Measurements from ENCODE around the gene ANKZF1. TPM values are rescaled to one million over a fixed set of nuclear protein-coding genes. Genes with fewer than 3 reads are reported as not detected.

The ANKZF1 gene
- total and polyA plus RNA-seq, 2 of the 4 experiments (the other 2 are of a cell fraction): 18.6 to 33.8 TPM

DNA sequence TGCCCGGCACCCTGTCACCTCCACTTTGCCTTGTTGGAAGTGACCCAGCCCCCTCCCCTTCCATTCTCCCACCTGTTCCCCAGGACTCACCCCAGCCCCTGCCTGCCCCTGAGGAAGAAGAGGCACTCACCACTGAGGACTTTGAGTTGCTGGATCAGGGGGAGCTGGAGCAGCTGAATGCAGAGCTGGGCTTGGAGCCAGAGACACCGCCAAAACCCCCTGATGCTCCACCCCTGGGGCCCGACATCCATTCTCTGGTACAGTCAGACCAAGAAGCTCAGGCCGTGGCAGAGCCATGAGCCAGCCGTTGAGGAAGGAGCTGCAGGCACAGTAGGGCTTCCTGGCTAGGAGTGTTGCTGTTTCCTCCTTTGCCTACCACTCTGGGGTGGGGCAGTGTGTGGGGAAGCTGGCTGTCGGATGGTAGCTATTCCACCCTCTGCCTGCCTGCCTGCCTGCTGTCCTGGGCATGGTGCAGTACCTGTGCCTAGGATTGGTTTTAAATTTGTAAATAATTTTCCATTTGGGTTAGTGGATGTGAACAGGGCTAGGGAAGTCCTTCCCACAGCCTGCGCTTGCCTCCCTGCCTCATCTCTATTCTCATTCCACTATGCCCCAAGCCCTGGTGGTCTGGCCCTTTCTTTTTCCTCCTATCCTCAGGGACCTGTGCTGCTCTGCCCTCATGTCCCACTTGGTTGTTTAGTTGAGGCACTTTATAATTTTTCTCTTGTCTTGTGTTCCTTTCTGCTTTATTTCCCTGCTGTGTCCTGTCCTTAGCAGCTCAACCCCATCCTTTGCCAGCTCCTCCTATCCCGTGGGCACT lies 47.1 kb upstream of the ANKZF1 start:
- ATAC-seq (ENCODE audit: low read depth): no peak
- Histone ChIP-seq H4K91ac (ENCODE audit: insufficient read depth, low read depth, low read length) (no peak overlapping the region), H2BK20ac (ENCODE audit: low read depth, low read length) (no peak overlapping the region), H3K4me3 (ENCODE audit: insufficient read depth, low read depth, low read length) (no peak overlapping the region), H3K9me1 (ENCODE audit: insufficient read depth, low read length) (0 out of 2 replicates have a peak, but pooled peaks cover 2% of the 10 kb centered on the region), H3K18ac (ENCODE audit: low read depth, low read length) (no peak overlapping the region), H3K79me1 (ENCODE audit: low read depth in 1 of 2, low read length in 2 of 2) (peaks cover 28 to 34% of the 10 kb centered on the region in 2 experiments), H2AFZ (replicated peaks; ENCODE audit: low read length, poor library complexity) (no peak overlapping the region), H3K4ac (ENCODE audit: low read depth, low read length) (no peak overlapping the region), H3K9me3 (ENCODE audit: control insufficient read depth, insufficient read depth, low read length) (no peaks in the 10 kb centered on the region), H3K56ac (ENCODE audit: extremely low read depth, insufficient read depth, low read length) (no peak overlapping the region), H3K9ac (ENCODE audit: low read depth, low read length) (no peak overlapping the region), H3K36me3 (ENCODE audit: control insufficient read depth, insufficient read depth, low read length) (peaks cover 43% of the 10 kb centered on the region), H2BK120ac (ENCODE audit: low read depth, low read length) (no peak overlapping the region), H2AK9ac (replicated peaks; ENCODE audit: low read depth, low read length, poor library complexity) (peak overlapping the region; percentile 34), H2BK5ac (ENCODE audit: low read depth, low read length, poor library complexity, severe bottlenecking) (no peak overlapping the region), H3K27me3 (ENCODE audit: control insufficient read depth, insufficient read depth, low read length) (no peaks in the 10 kb centered on the region), H4K20me1 (ENCODE audit: insufficient read depth, low read length) (peaks cover 14% of the 10 kb centered on the region; the same call in 1 of the 2 replicates), H3K27ac (ENCODE audit: insufficient read depth, low read length) (no peak overlapping the region), H3K4me1 (ENCODE audit: control insufficient read depth, insufficient read depth, low read length) (0 out of 2 replicates have a peak, but pooled peaks cover 3% of the 10 kb centered on the region), H2BK15ac (ENCODE audit: low read depth, low read length) (no peak overlapping the region), H4K5ac (ENCODE audit: low read depth, low read length) (no peak overlapping the region), H2AK5ac (ENCODE audit: low read depth, low read length) (no peak overlapping the region), H3K23ac (ENCODE audit: low read depth, low read length) (no peak overlapping the region), H3K14ac (replicated peaks; ENCODE audit: low read depth, low read length) (no peak overlapping the region), H4K8ac (ENCODE audit: low read depth in 2 of 2, low read length in 2 of 2) (no peak overlapping the region), H3K4me2 (ENCODE audit: low read depth, low read length) (no peak overlapping the region)
- BruUV-seq (replicated peaks): no TSS peak
- no peak for DNase-seq
- intact Hi-C loops (cut with micrococcal nuclease) (no loop called here), in situ Hi-C loops (cut with MboI; ENCODE audit: low sequenced_read_pairs) (no loop called here), dilution Hi-C loops (cut with HindIII; ENCODE audit: low sequenced_read_pairs, unreplicated experiment) (no loop called here)
- WGBS, 2 experiments (ENCODE audit: extremely low coverage in 2 of 2, insufficient read length in 1 of 2): 46% methylated on average over 2 of the region's 8 CpGs; no CpG with 5 or more reads in 1 of the 2 experiments
- CTCF ChIA-PET: no interaction called here
- POLR2A ChIA-PET (ENCODE audit: unreplicated experiment): no interaction called here
- TF ChIP-seq RFX5 (IDR thresholded peaks at IDR 0.05; ENCODE audit: low read depth, low read length) (no peak), RCOR1 (IDR thresholded peaks at IDR 0.05; ENCODE audit: insufficient replicate concordance, low read length) (no peak), ELK1 (IDR thresholded peaks at IDR 0.05; ENCODE audit: borderline replicate concordance, low read depth, low read length) (no peak), MAFK (IDR thresholded peaks at IDR 0.05; ENCODE audit: low read depth, low read length) (no peak), POLR2A (IDR thresholded peaks at IDR 0.05; ENCODE audit: low read depth, low read length) (no peak), MAZ (IDR thresholded peaks at IDR 0.05; ENCODE audit: borderline replicate concordance, low read depth, low read length) (no peak), CHD1 (IDR thresholded peaks at IDR 0.05; ENCODE audit: low read depth, low read length) (no peak), NFE2L2 (IDR thresholded peaks at IDR 0.05; ENCODE audit: low read depth, low read length) (no peak), SMC3 (IDR thresholded peaks at IDR 0.05; ENCODE audit: low read depth, low read length) (no peak), MXI1 (IDR thresholded peaks at IDR 0.05; ENCODE audit: borderline replicate concordance, low read depth, low read length) (no peak), USF2 (IDR thresholded peaks at IDR 0.05; ENCODE audit: low read depth, low read length) (no peak), FOS (IDR thresholded peaks at IDR 0.05; ENCODE audit: low read depth, low read length) (no peak), RAD21 (IDR thresholded peaks at IDR 0.05; ENCODE audit: low read length) (no peak), CEBPB (IDR thresholded peaks at IDR 0.05; ENCODE audit: low read depth, low read length) (no peak)
- TF ChIP-seq, protein P1, sequence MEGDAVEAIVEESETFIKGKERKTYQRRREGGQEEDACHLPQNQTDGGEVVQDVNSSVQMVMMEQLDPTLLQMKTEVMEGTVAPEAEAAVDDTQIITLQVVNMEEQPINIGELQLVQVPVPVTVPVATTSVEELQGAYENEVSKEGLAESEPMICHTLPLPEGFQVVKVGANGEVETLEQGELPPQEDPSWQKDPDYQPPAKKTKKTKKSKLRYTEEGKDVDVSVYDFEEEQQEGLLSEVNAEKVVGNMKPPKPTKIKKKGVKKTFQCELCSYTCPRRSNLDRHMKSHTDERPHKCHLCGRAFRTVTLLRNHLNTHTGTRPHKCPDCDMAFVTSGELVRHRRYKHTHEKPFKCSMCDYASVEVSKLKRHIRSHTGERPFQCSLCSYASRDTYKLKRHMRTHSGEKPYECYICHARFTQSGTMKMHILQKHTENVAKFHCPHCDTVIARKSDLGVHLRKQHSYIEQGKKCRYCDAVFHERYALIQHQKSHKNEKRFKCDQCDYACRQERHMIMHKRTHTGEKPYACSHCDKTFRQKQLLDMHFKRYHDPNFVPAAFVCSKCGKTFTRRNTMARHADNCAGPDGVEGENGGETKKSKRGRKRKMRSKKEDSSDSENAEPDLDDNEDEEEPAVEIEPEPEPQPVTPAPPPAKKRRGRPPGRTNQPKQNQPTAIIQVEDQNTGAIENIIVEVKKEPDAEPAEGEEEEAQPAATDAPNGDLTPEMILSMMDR (conservative IDR thresholded peaks at IDR 0.05; ENCODE audit: low read depth, low read length): no peak
